ENCODE results near the gene ADCY10. TPM values are rescaled to one million over a fixed set of nuclear protein-coding genes. Genes with fewer than 3 reads are reported as not detected.

ADCY10 gene
- total and polyA plus RNA-seq, 9 of the 15 experiments (the other 6 are each of a cell fraction or from before 2014, with no cell fraction given), result 0.08 to 0.86 (median 0.22) TPM

- TF ChIP-seq AFF1 (IDR thresholded peaks at IDR 0.05; ENCODE audit: low read depth in 1 of 2, partially characterized antibody in 2 of 2) (peak in 1 of 2 experiments; percentile 28), FOXA1 (IDR thresholded peaks at IDR 0.05; ENCODE audit: borderline replicate concordance) (no peak), RFX7 (CRISPR knock-in tag; IDR thresholded peaks at IDR 0.05) (no peak), ADNP (tag; IDR thresholded peaks at IDR 0.05) (no peak), ZNF717 (CRISPR knock-in tag; IDR thresholded peaks at IDR 0.05) (no peak), GATAD2A (IDR thresholded peaks at IDR 0.05) (0 out of 2 replicates have a peak, but pooled peaks have one; percentile 25)
These were observed 92.6 kb downstream of the ADCY10 start (continued) for GRCh38 chr1:167821356-167821685.

- TSS peak; percentile 70 for BruUV-seq (replicated peaks)
- in situ Hi-C loops (cut with MboI) (no loop called here), intact Hi-C loops (cut with micrococcal nuclease) (loop anchor here (2.0 to 5.0 kb wide), 3 partner anchors 40 to 116 kb away; partner anchors contain the start of genes DCAF6 and MPC2)
- Histone ChIP-seq H3K27me3 (ENCODE audit: control insufficient read depth in 2 of 2, insufficient read depth in 2 of 2, low read length in 2 of 2) (no peaks in the 10 kb centered on the region), H3K9ac (ENCODE audit: insufficient read depth in 1 of 2, low read depth in 2 of 2, low read length in 2 of 2) (peak overlapping the region; percentile 68 to 90), H2AFZ (ENCODE audit: low read depth, low read length) (peak overlapping the region; percentile 87), H3K27ac (ENCODE audit: extremely low read depth, low read depth, low read length) (peak overlapping the region; percentile 71), H3K9me1 (ENCODE audit: control insufficient read depth, insufficient read depth, low read length) (no peaks in the 10 kb centered on the region), H3K9me3 (replicated peaks; ENCODE audit: control insufficient read depth, insufficient read depth, low read depth, low read length) (no peaks in the 10 kb centered on the region), H3K4me3 (peak overlapping the region; percentile 38), H3K4me1 (replicated peaks in 1 of 2; ENCODE audit: control insufficient read depth in 2 of 2, insufficient read depth in 2 of 2, low read length in 2 of 2) (peaks cover 26 to 48% of the 10 kb centered on the region in 2 experiments), H3K79me2 (ENCODE audit: control insufficient read depth, insufficient read depth, low read length) (no peaks in the 10 kb centered on the region; the same call in 2 of the 3 replicates), H3K4me2 (ENCODE audit: insufficient read depth, low read length) (peak overlapping the region; percentile 82), H4K20me1 (replicated peaks; ENCODE audit: control insufficient read depth, insufficient read depth, low read length) (no peaks in the 10 kb centered on the region), H3K36me3 (ENCODE audit: control insufficient read depth, insufficient read depth, low read length) (no peaks in the 10 kb centered on the region)
- POLR2A ChIA-PET, result interaction anchor here (0.6 to 1.6 kb wide), 6 partner anchors 9 to 280 kb away, joined by 3 to 10 read pairs (median 3); no protein-coding TSS in a partner anchor
- WGBS (ENCODE audit: insufficient coverage, low coverage, missing lambda C conversion rate), result 8% methylated on average over 12 of the region's 12 CpGs
- DNase-seq (ENCODE audit: extremely low read depth in 1 of 4, low spot score in 3 of 4) (peak in 1 of 4 experiments; percentile 81), FAIRE-seq (peak; percentile 64), ATAC-seq (peak; percentile 63)
- CTCF ChIA-PET (ENCODE audit: low intra/inter-chr PET ratio), result interaction anchor here (0.6 kb wide), 1 partner anchor 104 kb away, joined by 3 read pairs; no protein-coding TSS in a partner anchor
- TF ChIP-seq RBM17 (IDR thresholded peaks at IDR 0.05; ENCODE audit: borderline replicate concordance, low read depth, low read length) (no peak), MITF (IDR thresholded peaks at IDR 0.05) (peak; percentile 71)
- TF ChIP-seq, protein P1, sequence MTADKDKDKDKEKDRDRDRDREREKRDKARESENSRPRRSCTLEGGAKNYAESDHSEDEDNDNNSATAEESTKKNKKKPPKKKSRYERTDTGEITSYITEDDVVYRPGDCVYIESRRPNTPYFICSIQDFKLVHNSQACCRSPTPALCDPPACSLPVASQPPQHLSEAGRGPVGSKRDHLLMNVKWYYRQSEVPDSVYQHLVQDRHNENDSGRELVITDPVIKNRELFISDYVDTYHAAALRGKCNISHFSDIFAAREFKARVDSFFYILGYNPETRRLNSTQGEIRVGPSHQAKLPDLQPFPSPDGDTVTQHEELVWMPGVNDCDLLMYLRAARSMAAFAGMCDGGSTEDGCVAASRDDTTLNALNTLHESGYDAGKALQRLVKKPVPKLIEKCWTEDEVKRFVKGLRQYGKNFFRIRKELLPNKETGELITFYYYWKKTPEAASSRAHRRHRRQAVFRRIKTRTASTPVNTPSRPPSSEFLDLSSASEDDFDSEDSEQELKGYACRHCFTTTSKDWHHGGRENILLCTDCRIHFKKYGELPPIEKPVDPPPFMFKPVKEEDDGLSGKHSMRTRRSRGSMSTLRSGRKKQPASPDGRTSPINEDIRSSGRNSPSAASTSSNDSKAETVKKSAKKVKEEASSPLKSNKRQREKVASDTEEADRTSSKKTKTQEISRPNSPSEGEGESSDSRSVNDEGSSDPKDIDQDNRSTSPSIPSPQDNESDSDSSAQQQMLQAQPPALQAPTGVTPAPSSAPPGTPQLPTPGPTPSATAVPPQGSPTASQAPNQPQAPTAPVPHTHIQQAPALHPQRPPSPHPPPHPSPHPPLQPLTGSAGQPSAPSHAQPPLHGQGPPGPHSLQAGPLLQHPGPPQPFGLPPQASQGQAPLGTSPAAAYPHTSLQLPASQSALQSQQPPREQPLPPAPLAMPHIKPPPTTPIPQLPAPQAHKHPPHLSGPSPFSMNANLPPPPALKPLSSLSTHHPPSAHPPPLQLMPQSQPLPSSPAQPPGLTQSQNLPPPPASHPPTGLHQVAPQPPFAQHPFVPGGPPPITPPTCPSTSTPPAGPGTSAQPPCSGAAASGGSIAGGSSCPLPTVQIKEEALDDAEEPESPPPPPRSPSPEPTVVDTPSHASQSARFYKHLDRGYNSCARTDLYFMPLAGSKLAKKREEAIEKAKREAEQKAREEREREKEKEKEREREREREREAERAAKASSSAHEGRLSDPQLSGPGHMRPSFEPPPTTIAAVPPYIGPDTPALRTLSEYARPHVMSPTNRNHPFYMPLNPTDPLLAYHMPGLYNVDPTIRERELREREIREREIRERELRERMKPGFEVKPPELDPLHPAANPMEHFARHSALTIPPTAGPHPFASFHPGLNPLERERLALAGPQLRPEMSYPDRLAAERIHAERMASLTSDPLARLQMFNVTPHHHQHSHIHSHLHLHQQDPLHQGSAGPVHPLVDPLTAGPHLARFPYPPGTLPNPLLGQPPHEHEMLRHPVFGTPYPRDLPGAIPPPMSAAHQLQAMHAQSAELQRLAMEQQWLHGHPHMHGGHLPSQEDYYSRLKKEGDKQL (CRISPR knock-in tag; IDR thresholded peaks at IDR 0.05; ENCODE audit: borderline replicate concordance), result no peak
These were observed 93.1 kb downstream of the ADCY10 start for GRCh38 chr1:167820684-167821355.
